IMR-90 (cell line): ENCODE results near the gene SMCO3. TPM values are rescaled to one million over a fixed set of nuclear protein-coding genes. Genes with fewer than 3 reads are reported as not detected.
A peak's percentile ranks its signal among the peaks of the same experiment; 100 is the strongest.

Experiments
- ATAC-seq: fragments of 200-7000 bp; cut with Tn5 transposase; 2 replicates; pipeline ENCODE4 v1.9.1; 2020; ENCODE audit warnings: low read depth, mild to moderate bottlenecking, moderate library complexity
- BruUV-seq: library from RNA; stranded (reverse); fragments of 400-500 nt; replicated peaks from 2 replicates; lab custom pipeline; 2021; lab: Mats Ljungman, UMichigan
- CTCF ChIA-PET: fragments of 300-600 bp; formaldehyde crosslinking; extraction: SDS; loops from one replicate; lab custom pipeline; 2021; ENCODE audit warnings: antibody characterized with exemption; lab: Yijun Ruan, JAX
- POLR2A ChIA-PET: fragments of 300-600 bp; sonication (Branson Sonifier 250); formaldehyde crosslinking; loops from one replicate; lab custom pipeline; 2022; ENCODE audit warnings: antibody characterized with exemption; ENCODE audit not compliant: unreplicated experiment; lab: Charles Lee
- DNase-seq: peaks from one replicate; pipeline ENCODE4 v3.0.0; 2013
- H2AFZ ChIP-seq: replicated peaks from 2 replicates; pipeline ENCODE3; 2013; ENCODE audit warnings: low read length, mild to moderate bottlenecking; ENCODE audit not compliant: poor library complexity
- H2AK5ac ChIP-seq: 2 replicates; pipeline ENCODE4 v1.6.1; 2013; ENCODE audit warnings: low read depth, low read length, inconsistent platforms
- H2AK9ac ChIP-seq: replicated peaks from 2 replicates; pipeline ENCODE3; 2013; ENCODE audit warnings: mild to moderate bottlenecking, low read depth, low read length, moderate library complexity; ENCODE audit not compliant: poor library complexity
- H2BK120ac ChIP-seq: 2 replicates; pipeline ENCODE4 v1.6.1; 2013; ENCODE audit warnings: low read depth, low read length, inconsistent platforms
- H2BK15ac ChIP-seq: 3 replicates; pipeline ENCODE4 v1.6.1; 2013; ENCODE audit warnings: low read depth, low read length, inconsistent platforms
- H2BK20ac ChIP-seq: 2 replicates; pipeline ENCODE4 v1.6.1; 2013; ENCODE audit warnings: low read depth, mild to moderate bottlenecking, inconsistent platforms, low read length, moderate library complexity
- H2BK5ac ChIP-seq: 2 replicates; pipeline ENCODE4 v1.6.1; 2013; ENCODE audit warnings: mild to moderate bottlenecking, low read depth, low read length, inconsistent platforms; ENCODE audit not compliant: poor library complexity, severe bottlenecking
- H3K14ac ChIP-seq: replicated peaks from 2 replicates; pipeline ENCODE4 v1.6.1; 2013; ENCODE audit warnings: low read depth, low read length, inconsistent platforms
- H3K18ac ChIP-seq: 2 replicates; pipeline ENCODE4 v1.6.1; 2013; ENCODE audit warnings: low read depth, low read length, control low read depth
- H3K23ac ChIP-seq: 2 replicates; pipeline ENCODE4 v1.6.1; 2013; ENCODE audit warnings: low read depth, low read length, inconsistent platforms
- H3K27ac ChIP-seq: 2 replicates; pipeline ENCODE4 v1.5.1; 2013; ENCODE audit warnings: mild to moderate bottlenecking, control low read depth, low read length; ENCODE audit not compliant: insufficient read depth
- H3K27me3 ChIP-seq: 2 replicates; pipeline ENCODE4 v1.6.1; 2013; ENCODE audit warnings: low read length; ENCODE audit not compliant: control insufficient read depth, insufficient read depth
- H3K36me3 ChIP-seq: 2 replicates; pipeline ENCODE4 v1.6.1; 2013; ENCODE audit warnings: low read length, mixed read lengths; ENCODE audit not compliant: control insufficient read depth, insufficient read depth
- H3K4ac ChIP-seq: 2 replicates; pipeline ENCODE4 v1.6.1; 2013; ENCODE audit warnings: low read depth, low read length, inconsistent platforms
- H3K4me1 ChIP-seq: 2 replicates; pipeline ENCODE4 v1.6.1; 2013; ENCODE audit warnings: low read length, mixed read lengths; ENCODE audit not compliant: control insufficient read depth, insufficient read depth
- H3K4me2 ChIP-seq: 2 replicates; pipeline ENCODE4 v1.6.1; 2013; ENCODE audit warnings: low read depth, mild to moderate bottlenecking, control low read depth, low read length, moderate library complexity
- H3K4me3 ChIP-seq: 2 replicates; pipeline ENCODE4 v1.5.1; 2013; ENCODE audit warnings: low read depth, mild to moderate bottlenecking, control low read depth, low read length, moderate library complexity; ENCODE audit not compliant: insufficient read depth
- H3K56ac ChIP-seq: 2 replicates; pipeline ENCODE4 v1.6.1; 2013; ENCODE audit warnings: low read length, inconsistent platforms; ENCODE audit not compliant: insufficient read depth; ENCODE audit errors: extremely low read depth
- H3K79me1 ChIP-seq, 2 experiments: 2 replicates each; pipeline ENCODE4 v1.6.1; 2013; ENCODE audit warnings: low read length in 2 of 2, inconsistent platforms in 1 of 2, low read depth in 1 of 2
- H3K9ac ChIP-seq: 2 replicates; pipeline ENCODE4 v1.6.1; 2013; ENCODE audit warnings: low read depth, low read length, control low read depth
- H3K9me1 ChIP-seq: 2 replicates; pipeline ENCODE4 v1.6.1; 2013; ENCODE audit warnings: low read length, inconsistent platforms; ENCODE audit not compliant: insufficient read depth
- H3K9me3 ChIP-seq: 2 replicates; pipeline ENCODE4 v1.6.1; 2013; ENCODE audit warnings: low read length; ENCODE audit not compliant: control insufficient read depth, insufficient read depth
- H4K20me1 ChIP-seq: 2 replicates; pipeline ENCODE4 v1.6.1; 2013; ENCODE audit warnings: low read length, inconsistent platforms; ENCODE audit not compliant: insufficient read depth
- H4K5ac ChIP-seq: 2 replicates; pipeline ENCODE4 v1.6.1; 2013; ENCODE audit warnings: mild to moderate bottlenecking, low read depth, low read length, control low read depth
- H4K8ac ChIP-seq, 2 experiments: 2 replicates each; pipeline ENCODE4 v1.6.1; 2013; ENCODE audit warnings: low read depth in 2 of 2, low read length in 2 of 2, control low read depth in 1 of 2, inconsistent platforms in 1 of 2
- H4K91ac ChIP-seq: 2 replicates; pipeline ENCODE4 v1.6.1; 2013; ENCODE audit warnings: low read depth, low read length, inconsistent platforms; ENCODE audit not compliant: insufficient read depth
- MAFK ChIP-seq: IDR thresholded peaks from 2 replicates; pipeline ENCODE4 v1.6.1; 2012; ENCODE audit warnings: low read depth, low read length, improper control_type of control experiment
- MAZ ChIP-seq: IDR thresholded peaks from 2 replicates; pipeline ENCODE4 v1.6.1; 2012; ENCODE audit warnings: low read depth, mild to moderate bottlenecking, low read length, improper control_type of control experiment, moderate library complexity, borderline replicate concordance
- WGBS, 2 experiments: methylation state at CpG; one replicate each; pipeline versions ENCODE4 v1.1.5 to v1.1.7; 2013; ENCODE audit warnings: missing lambda C conversion rate in 2 of 2; ENCODE audit not compliant: insufficient read length in 1 of 2; ENCODE audit errors: extremely low coverage in 2 of 2; 5-methylcytosine and 5-hydroxymethylcytosine counted together
- dilution Hi-C: fragments of 300-500 bp; cut with HindIII; formaldehyde crosslinking; loops from one replicate; pipeline ENCODE4 v1.14.3; 2018; ENCODE audit warnings: low sequenced_read_pairs; ENCODE audit not compliant: unreplicated experiment
- in situ Hi-C: fragments of 300-500 bp; cut with MboI; formaldehyde crosslinking; loops from 3 replicates; pipeline ENCODE4 v1.14.3; 2019; ENCODE audit warnings: low sequenced_read_pairs, inconsistent platforms, mixed read lengths
- intact Hi-C: fragments of 100-400 bp; cut with micrococcal nuclease; formaldehyde crosslinking; loops from 2 replicates; pipeline ENCODE4 v1.10.0; 2022
- polyA plus RNA-seq, 3 experiments: library from polyadenylated mRNA; depleted of rRNA; stranded (reverse); fragments of >200 nt; gene quantifications; 2 replicates each; pipeline ENCODE4 v1.2.3, GENCODE V29; 2012; ENCODE audit warnings: low replicate concordance in 1 of 3
- total RNA-seq: library from RNA; depleted of rRNA; stranded (reverse); fragments of >200 nt; gene quantifications from 2 replicates; pipeline ENCODE4 v1.2.3, GENCODE V29; 2012

SMCO3 gene
- total and polyA plus RNA-seq, 2 of the 4 experiments (the other 2 are of a cell fraction), result under 0.01 to 0.07 TPM

DNA sequence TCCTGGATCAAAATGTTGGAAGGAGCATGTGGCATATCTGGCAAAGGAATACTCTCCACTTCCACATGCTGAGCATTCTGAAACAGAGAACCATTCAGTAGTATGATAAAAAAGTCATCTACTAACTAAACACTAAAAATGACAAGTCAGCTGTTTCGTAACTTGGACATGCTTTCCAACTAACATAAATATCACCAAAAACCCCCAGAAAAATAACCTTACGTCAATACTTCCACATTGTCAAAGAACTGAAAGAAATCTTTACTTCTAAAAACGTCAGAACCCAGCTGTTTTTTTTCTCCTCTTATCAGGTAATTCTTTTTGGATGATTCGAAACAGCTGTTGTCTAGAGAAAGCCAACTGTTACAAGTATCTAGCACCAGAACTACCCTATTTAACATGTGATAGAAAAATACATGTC, 18.9 kb downstream of the SMCO3 start:
- H3K9me3 ChIP-seq, result no peaks in the 10 kb centered on the region
- H2AK5ac ChIP-seq, result no peak overlapping the region
- TF ChIP-seq MAZ (no peak), MAFK (peak; percentile 92)
- WGBS, 2 experiments, result no CpG with 5 or more reads among the region's 4 CpGs
- H3K9ac ChIP-seq, result no peak overlapping the region
- H3K27me3 ChIP-seq, result no peaks in the 10 kb centered on the region
- no peak overlapping the region for H2BK15ac ChIP-seq
- H4K91ac ChIP-seq, result no peak overlapping the region
- CTCF ChIA-PET, result no interaction called here
- H2BK20ac ChIP-seq, result no peak overlapping the region
- in situ Hi-C loops (loop anchor here (25.0 kb wide), 2 partner anchors 408 to 1092 kb away; partner anchors contain the start of gene STRAP), intact Hi-C loops (no loop called here), dilution Hi-C loops (no loop called here)
- no peak overlapping the region for H4K8ac ChIP-seq
- peak overlapping the region; percentile 41 for H2BK5ac ChIP-seq
- H3K9me1 ChIP-seq, result no peaks in the 10 kb centered on the region
- no peak overlapping the region for H2AFZ ChIP-seq
- DNase-seq (peak; percentile 75), ATAC-seq (peak; percentile 51)
- BruUV-seq, result no TSS peak
- peaks cover 28% of the 10 kb centered on the region for H3K36me3 ChIP-seq
- H3K27ac ChIP-seq, result peak overlapping the region; percentile 20; the same call in 1 of the 2 replicates
- no peak overlapping the region for H3K56ac ChIP-seq
- POLR2A ChIA-PET, result no interaction called here
- 0 out of 2 replicates have a peak, but pooled peaks cover 3% of the 10 kb centered on the region for H3K4me1 ChIP-seq
- no peak overlapping the region for H3K4me3 ChIP-seq
- H4K5ac ChIP-seq, result no peak overlapping the region
- H3K4me2 ChIP-seq, result no peak overlapping the region
- no peak overlapping the region for H3K4ac ChIP-seq
- peaks cover 6 to 8% of the 10 kb centered on the region in 2 experiments for H3K79me1 ChIP-seq
- no peak overlapping the region for H3K23ac ChIP-seq
- no peak overlapping the region for H2AK9ac ChIP-seq
- no peak overlapping the region for H2BK120ac ChIP-seq
- no peak overlapping the region for H3K14ac ChIP-seq
- H4K20me1 ChIP-seq, result no peaks in the 10 kb centered on the region
- H3K18ac ChIP-seq, result no peak overlapping the region
